IMR-90 (cell line): ENCODE results near the gene ULBP1.

Source experiments
- FOS ChIP-seq: fragments of 150-350 bp; IDR thresholded peaks from 2 replicates; pipeline ENCODE4 v1.6.1; 2016; ENCODE audit warnings: low read depth, low read length
- MAFK ChIP-seq: IDR thresholded peaks from 2 replicates; pipeline ENCODE4 v1.6.1; 2012; ENCODE audit warnings: low read depth, low read length, improper control_type of control experiment
- MXI1 ChIP-seq: IDR thresholded peaks from 2 replicates; pipeline ENCODE4 v1.6.1; 2012; ENCODE audit warnings: low read depth, mild to moderate bottlenecking, low read length, moderate library complexity, borderline replicate concordance
- POLR2A ChIP-seq: IDR thresholded peaks from 2 replicates; pipeline ENCODE4 v1.6.1; 2012; ENCODE audit warnings: mild to moderate bottlenecking, low read depth, low read length
- RCOR1 ChIP-seq: IDR thresholded peaks from 2 replicates; pipeline ENCODE4 v1.6.1; 2012; ENCODE audit warnings: mild to moderate bottlenecking, low read length, improper control_type of control experiment; ENCODE audit not compliant: insufficient replicate concordance
- TF ChIP-seq, protein P1 (sequence below): conservative IDR thresholded peaks from 2 replicates; pipeline ENCODE4 v1.5.1; 2012; ENCODE audit warnings: mild to moderate bottlenecking, low read depth, low read length, improper control_type of control experiment

DNA sequence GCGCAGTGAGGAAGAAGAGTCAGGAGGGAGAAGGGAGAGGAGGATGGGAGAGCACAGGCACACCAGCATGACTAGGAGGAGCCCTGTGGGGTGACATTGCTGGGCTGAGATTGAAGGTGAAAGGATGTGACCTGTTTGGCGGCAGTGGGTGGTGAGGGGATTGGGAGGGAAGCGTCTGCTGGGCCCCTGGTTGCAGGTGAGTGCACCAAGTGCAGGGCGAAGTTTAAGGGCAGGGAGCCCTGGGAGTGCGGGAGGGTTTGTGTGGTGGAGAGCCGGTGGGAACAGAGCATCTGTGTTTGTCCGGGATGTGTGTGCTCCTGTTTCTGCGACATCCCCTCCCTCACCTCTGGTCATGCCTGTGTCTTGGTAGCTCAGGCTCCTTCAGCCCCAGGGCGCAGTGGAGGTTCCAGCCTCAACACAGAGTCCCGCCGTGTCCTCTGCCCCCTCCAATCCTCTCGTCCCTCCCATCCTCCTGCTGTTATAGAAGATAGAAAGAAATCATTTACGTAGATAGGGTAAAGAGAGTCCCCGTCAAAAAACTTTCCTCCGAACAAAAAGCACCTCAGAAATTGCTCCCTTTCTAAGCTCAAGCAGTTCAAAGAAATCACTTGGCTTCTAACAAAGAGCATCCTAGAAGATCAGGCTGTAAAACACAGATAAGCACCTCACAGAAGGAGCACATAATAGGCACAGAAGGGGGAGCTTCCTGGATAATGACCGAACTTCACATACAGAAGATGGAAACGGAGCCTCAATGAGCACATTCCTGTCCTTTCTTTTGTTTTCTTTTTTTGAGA, 25.0 kb downstream of the ULBP1 start:
- TF ChIP-seq, protein P1, sequence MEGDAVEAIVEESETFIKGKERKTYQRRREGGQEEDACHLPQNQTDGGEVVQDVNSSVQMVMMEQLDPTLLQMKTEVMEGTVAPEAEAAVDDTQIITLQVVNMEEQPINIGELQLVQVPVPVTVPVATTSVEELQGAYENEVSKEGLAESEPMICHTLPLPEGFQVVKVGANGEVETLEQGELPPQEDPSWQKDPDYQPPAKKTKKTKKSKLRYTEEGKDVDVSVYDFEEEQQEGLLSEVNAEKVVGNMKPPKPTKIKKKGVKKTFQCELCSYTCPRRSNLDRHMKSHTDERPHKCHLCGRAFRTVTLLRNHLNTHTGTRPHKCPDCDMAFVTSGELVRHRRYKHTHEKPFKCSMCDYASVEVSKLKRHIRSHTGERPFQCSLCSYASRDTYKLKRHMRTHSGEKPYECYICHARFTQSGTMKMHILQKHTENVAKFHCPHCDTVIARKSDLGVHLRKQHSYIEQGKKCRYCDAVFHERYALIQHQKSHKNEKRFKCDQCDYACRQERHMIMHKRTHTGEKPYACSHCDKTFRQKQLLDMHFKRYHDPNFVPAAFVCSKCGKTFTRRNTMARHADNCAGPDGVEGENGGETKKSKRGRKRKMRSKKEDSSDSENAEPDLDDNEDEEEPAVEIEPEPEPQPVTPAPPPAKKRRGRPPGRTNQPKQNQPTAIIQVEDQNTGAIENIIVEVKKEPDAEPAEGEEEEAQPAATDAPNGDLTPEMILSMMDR, result no peak
- no peak for TF ChIP-seq FOS
- TF ChIP-seq RCOR1, result no peak
- TF ChIP-seq MAFK, result no peak
- no peak for TF ChIP-seq POLR2A
- no peak for TF ChIP-seq MXI1
